Ammon's horn (tissue), 1 donor: Measurements from ENCODE around the gene C13orf46.
"Not testable (repeated sequence)": the region's sequence is repeated elsewhere in the genome, so short reads cannot be mapped to it uniquely, and the experiment has no call there.

Experiments used
- DNase-seq: peaks from one replicate; pipeline ENCODE4 v3.0.0-alpha.2; 2016; ENCODE audit warnings: low spot score

The C13orf46 gene

GRCh38 chr13:113991676-113992179 lies 17.9 kb upstream of the C13orf46 start:
- DNase-seq: no peak

- peak; percentile 25 for DNase-seq
Observed at GRCh38 chr13:113991191-113991669, 17.4 kb upstream of the C13orf46 start.

GRCh38 chr13:113990321-113990837 lies 16.5 kb upstream of the C13orf46 start:
- DNase-seq: no peak

- DNase-seq: no peak
Observed at GRCh38 chr13:113989585-113990300, 15.9 kb upstream of the C13orf46 start.

GRCh38 chr13:113988859-113989258 lies 15.0 kb upstream of the C13orf46 start:
- DNase-seq: not testable (repeated sequence)

- DNase-seq: no peak
Observed at GRCh38 chr13:113982296-113982661, 8.4 kb upstream of the C13orf46 start.

- DNase-seq: no peak
Observed at GRCh38 chr13:113981611-113982295, 7.9 kb upstream of the C13orf46 start.

GRCh38 chr13:113981194-113981605 lies 7.3 kb upstream of the C13orf46 start:
- DNase-seq: no peak

- DNase-seq: no peak
Observed at GRCh38 chr13:113980489-113981064, 6.7 kb upstream of the C13orf46 start.

GRCh38 chr13:113979791-113980471 lies 6.1 kb upstream of the C13orf46 start:
- DNase-seq: no peak

GRCh38 chr13:113978741-113979481 lies 5.0 kb upstream of the C13orf46 start:
- DNase-seq: no peak

GRCh38 chr13:113977976-113978375 lies 4.1 kb upstream of the C13orf46 start:
- no peak for DNase-seq

GRCh38 chr13:113976711-113977684 lies 3.1 kb upstream of the C13orf46 start:
- DNase-seq: no peak

GRCh38 chr13:113975416-113975815 lies 1.5 kb upstream of the C13orf46 start:
- DNase-seq: no peak

GRCh38 chr13:113974304-113975281 lies 717 bp upstream of the C13orf46 start:
- no peak for DNase-seq

- DNase-seq: no peak
Observed at GRCh38 chr13:113972451-113973217, 1.2 kb downstream of the C13orf46 start.

GRCh38 chr13:113971471-113972231 lies 2.2 kb downstream of the C13orf46 start:
- DNase-seq: no peak
